ENCODE data around the gene KRT85. TPM values are rescaled to one million over a fixed set of nuclear protein-coding genes. Genes with fewer than 3 reads are reported as not detected.

Gene KRT85
- total and polyA plus RNA-seq, 2 of the 13 experiments (the other 11 are each of a cell fraction or from before 2014, with no cell fraction given) = not detected

DNA sequence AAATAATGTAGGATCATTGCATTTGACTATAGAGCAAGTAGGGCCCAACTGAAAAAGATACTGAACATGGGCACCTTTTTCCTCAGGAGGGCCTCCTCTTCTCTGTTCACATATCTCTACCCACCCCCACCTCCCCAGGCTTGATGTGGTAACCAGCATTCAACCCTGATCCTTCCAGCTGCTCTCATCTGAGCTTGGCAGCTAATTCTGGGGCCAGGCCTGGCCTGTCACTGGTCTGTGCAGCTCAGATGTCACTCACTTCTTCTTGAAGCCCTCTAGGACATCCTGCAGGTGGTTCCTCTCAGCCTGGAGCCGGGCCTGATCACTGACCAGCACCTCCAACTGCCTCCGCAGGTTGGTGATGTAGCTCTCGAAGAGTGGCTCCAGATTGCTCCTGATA is 16.1 kb upstream of the KRT85 start (continued):
- TF ChIP-seq, protein P1, sequence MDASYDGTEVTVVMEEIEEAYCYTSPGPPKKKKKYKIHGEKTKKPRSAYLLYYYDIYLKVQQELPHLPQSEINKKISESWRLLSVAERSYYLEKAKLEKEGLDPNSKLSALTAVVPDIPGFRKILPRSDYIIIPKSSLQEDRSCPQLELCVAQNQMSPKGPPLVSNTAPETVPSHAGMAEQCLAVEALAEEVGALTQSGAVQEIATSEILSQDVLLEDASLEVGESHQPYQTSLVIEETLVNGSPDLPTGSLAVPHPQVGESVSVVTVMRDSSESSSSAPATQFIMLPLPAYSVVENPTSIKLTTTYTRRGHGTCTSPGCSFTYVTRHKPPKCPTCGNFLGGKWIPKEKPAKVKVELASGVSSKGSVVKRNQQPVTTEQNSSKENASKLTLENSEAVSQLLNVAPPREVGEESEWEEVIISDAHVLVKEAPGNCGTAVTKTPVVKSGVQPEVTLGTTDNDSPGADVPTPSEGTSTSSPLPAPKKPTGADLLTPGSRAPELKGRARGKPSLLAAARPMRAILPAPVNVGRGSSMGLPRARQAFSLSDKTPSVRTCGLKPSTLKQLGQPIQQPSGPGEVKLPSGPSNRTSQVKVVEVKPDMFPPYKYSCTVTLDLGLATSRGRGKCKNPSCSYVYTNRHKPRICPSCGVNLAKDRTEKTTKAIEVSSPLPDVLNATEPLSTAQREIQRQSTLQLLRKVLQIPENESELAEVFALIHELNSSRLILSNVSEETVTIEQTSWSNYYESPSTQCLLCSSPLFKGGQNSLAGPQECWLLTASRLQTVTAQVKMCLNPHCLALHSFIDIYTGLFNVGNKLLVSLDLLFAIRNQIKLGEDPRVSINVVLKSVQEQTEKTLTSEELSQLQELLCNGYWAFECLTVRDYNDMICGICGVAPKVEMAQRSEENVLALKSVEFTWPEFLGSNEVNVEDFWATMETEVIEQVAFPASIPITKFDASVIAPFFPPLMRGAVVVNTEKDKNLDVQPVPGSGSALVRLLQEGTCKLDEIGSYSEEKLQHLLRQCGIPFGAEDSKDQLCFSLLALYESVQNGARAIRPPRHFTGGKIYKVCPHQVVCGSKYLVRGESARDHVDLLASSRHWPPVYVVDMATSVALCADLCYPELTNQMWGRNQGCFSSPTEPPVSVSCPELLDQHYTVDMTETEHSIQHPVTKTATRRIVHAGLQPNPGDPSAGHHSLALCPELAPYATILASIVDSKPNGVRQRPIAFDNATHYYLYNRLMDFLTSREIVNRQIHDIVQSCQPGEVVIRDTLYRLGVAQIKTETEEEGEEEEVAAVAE (CRISPR knock-in tag; IDR thresholded peaks at IDR 0.05; ENCODE audit: borderline replicate concordance) = no peak
- no peak for TF ChIP-seq SRSF1 (optimal IDR thresholded peaks at IDR 0.05; ENCODE audit: low read depth, low read length)

DNA sequence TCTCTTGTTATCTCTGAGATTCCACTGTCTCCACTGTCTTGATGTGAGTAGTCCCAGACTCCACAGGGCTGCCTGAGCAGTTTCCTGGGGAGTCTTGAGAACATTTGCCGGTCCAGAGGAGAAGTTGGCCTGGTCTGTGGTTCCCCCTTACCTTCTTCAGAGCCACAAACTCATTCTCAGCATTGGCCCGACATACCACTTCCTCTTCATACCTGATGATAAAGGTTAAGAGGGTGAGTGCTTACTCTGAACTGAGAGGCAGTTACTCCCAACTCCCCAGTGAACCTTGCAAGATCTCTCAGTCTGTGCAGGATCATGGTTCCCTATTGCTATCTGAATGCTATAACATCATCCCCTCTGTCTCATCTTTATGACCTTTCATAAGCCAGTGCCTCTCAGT is 15.6 kb upstream of the KRT85 start:
- Histone ChIP-seq H3K9me3 (ENCODE audit: low read length) (no peaks in the 10 kb centered on the region), H3K27me3 (ENCODE audit: control insufficient read depth in 1 of 2, insufficient read depth in 2 of 2, low read length in 2 of 2) (peaks cover 2 to 16% of the 10 kb centered on the region in 2 experiments; a peak in 3 of 5 replicates), H3K9ac (ENCODE audit: insufficient read depth, low read depth, low read length) (no peak overlapping the region), H3K4me3 (replicated peaks in 1 of 3; ENCODE audit: insufficient read depth in 1 of 3, low read depth in 2 of 3, low read length in 3 of 3) (no peak overlapping the region), H3K79me2 (ENCODE audit: insufficient read depth, low read length) (no peaks in the 10 kb centered on the region), H4K20me1 (ENCODE audit: insufficient read depth, low read length) (no peaks in the 10 kb centered on the region), H3K4me1 (ENCODE audit: insufficient read depth, low read length) (no peaks in the 10 kb centered on the region), H3K36me3 (replicated peaks in 1 of 2; ENCODE audit: control insufficient read depth in 1 of 2, insufficient read depth in 2 of 2, low read length in 2 of 2) (no peaks in the 10 kb centered on the region), H2AFZ (ENCODE audit: low read length) (no peak overlapping the region), H3K27ac (ENCODE audit: extremely low read length, insufficient read depth, low read length) (no peak overlapping the region), H3K4me2 (ENCODE audit: low read depth, low read length) (no peak overlapping the region)
- no peak for FAIRE-seq
- in situ Hi-C loops (cut with HindIII; ENCODE audit: extremely low pct_ligation_motif_present, low pct_unique_long_range_greater_than_20kb) = loop anchor here (25.0 kb wide), 1 partner anchor 604 kb away; no protein-coding TSS in a partner anchor
- DNase-seq (ENCODE audit: low spot score) = no peak
- TF ChIP-seq ZNF772 (CRISPR knock-in tag; IDR thresholded peaks at IDR 0.05) (no peak), KMT2B (CRISPR knock-in tag; IDR thresholded peaks at IDR 0.05) (no peak), NR3C1 (CRISPR knock-in tag; IDR thresholded peaks at IDR 0.05) (no peak), HNRNPL (IDR thresholded peaks at IDR 0.05; ENCODE audit: low read depth, low read length) (no peak), MED1 (CRISPR knock-in tag; IDR thresholded peaks at IDR 0.05) (no peak), ZNF547 (CRISPR knock-in tag; IDR thresholded peaks at IDR 0.05) (no peak), SIN3B (IDR thresholded peaks at IDR 0.05; ENCODE audit: low read length) (no peak), ARNT2 (CRISPR knock-in tag; IDR thresholded peaks at IDR 0.05; ENCODE audit: low read depth) (no peak), MTF2 (CRISPR knock-in tag; IDR thresholded peaks at IDR 0.05; ENCODE audit: borderline replicate concordance) (no peak), ZSCAN29 (CRISPR knock-in tag; conservative IDR thresholded peaks at IDR 0.05) (no peak), YEATS2 (CRISPR knock-in tag; IDR thresholded peaks at IDR 0.05; ENCODE audit: borderline replicate concordance) (no peak), SCMH1 (CRISPR knock-in tag; IDR thresholded peaks at IDR 0.05; ENCODE audit: borderline replicate concordance) (no peak)
- TF ChIP-seq, protein P2, sequence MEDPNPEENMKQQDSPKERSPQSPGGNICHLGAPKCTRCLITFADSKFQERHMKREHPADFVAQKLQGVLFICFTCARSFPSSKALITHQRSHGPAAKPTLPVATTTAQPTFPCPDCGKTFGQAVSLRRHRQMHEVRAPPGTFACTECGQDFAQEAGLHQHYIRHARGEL (CRISPR knock-in tag; IDR thresholded peaks at IDR 0.05) = no peak
- TF ChIP-seq, protein P3, sequence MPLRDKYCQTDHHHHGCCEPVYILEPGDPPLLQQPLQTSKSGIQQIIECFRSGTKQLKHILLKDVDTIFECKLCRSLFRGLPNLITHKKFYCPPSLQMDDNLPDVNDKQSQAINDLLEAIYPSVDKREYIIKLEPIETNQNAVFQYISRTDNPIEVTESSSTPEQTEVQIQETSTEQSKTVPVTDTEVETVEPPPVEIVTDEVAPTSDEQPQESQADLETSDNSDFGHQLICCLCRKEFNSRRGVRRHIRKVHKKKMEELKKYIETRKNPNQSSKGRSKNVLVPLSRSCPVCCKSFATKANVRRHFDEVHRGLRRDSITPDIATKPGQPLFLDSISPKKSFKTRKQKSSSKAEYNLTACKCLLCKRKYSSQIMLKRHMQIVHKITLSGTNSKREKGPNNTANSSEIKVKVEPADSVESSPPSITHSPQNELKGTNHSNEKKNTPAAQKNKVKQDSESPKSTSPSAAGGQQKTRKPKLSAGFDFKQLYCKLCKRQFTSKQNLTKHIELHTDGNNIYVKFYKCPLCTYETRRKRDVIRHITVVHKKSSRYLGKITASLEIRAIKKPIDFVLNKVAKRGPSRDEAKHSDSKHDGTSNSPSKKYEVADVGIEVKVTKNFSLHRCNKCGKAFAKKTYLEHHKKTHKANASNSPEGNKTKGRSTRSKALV (CRISPR knock-in tag; IDR thresholded peaks at IDR 0.05) = no peak
- CTCF ChIA-PET (ENCODE audit: low intra/inter-chr PET ratio, low total read pairs) = no interaction called here
- POLR2A ChIA-PET = no interaction called here
- ATAC-seq = no peak
- no TSS peak for BruUV-seq (replicated peaks)
- intact Hi-C loops (cut with micrococcal nuclease; ENCODE audit: unreplicated experiment) = no loop called here
- WGBS (ENCODE audit: low lambda C conversion rate) = 7% methylated on average over 2 of the region's 2 CpGs
